MCF 10A (cell line): Measurements from ENCODE around the gene ISG20L2. TPM values are rescaled to one million over a fixed set of nuclear protein-coding genes. Genes with fewer than 3 reads are reported as not detected.

Experiments
- BruUV-seq: library from RNA; stranded (reverse); fragments of 400-500 nt; replicated peaks from 2 replicates; lab custom pipeline; 2021; lab: Mats Ljungman, UMichigan
- CTCF ChIA-PET: fragments of 300-600 bp; sonication (Branson Sonifier 250); formaldehyde crosslinking; extraction: SDS; loops from one replicate; lab custom pipeline; 2021; ENCODE audit warnings: antibody characterized with exemption, inconsistent platforms; lab: Yijun Ruan, JAX
- POLR2A ChIA-PET: fragments of 300-600, 350-650 bp; sonication (Branson Sonifier 250); formaldehyde crosslinking; extraction: SDS; loops from one replicate; lab custom pipeline; 2020; ENCODE audit warnings: antibody characterized with exemption, inconsistent platforms; lab: Yijun Ruan, JAX
- DNase-seq: peaks from one replicate; pipeline ENCODE4 v3.0.0-alpha.2; 2018; ENCODE audit not compliant: unreplicated experiment
- H3K27ac Mint-ChIP-seq: one replicate; pipeline ENCODE4 v1.8.0; 2022; ENCODE audit warnings: mild to moderate bottlenecking, low read depth, mixed read lengths; ENCODE audit not compliant: unreplicated experiment
- H3K27me3 Mint-ChIP-seq: one replicate; pipeline ENCODE4 v1.8.0; 2022; ENCODE audit warnings: mixed read lengths; ENCODE audit not compliant: insufficient read depth, unreplicated experiment
- H3K36me3 Mint-ChIP-seq: one replicate; pipeline ENCODE4 v1.8.0; 2022; ENCODE audit warnings: mild to moderate bottlenecking, moderate library complexity, mixed read lengths; ENCODE audit not compliant: insufficient read depth, unreplicated experiment
- H3K4me1 Mint-ChIP-seq: one replicate; pipeline ENCODE4 v1.8.0; 2022; ENCODE audit warnings: mixed read lengths; ENCODE audit not compliant: insufficient read depth, unreplicated experiment
- H3K4me3 Mint-ChIP-seq: one replicate; pipeline ENCODE4 v1.8.0; 2022; ENCODE audit warnings: mild to moderate bottlenecking, moderate library complexity, mixed read lengths; ENCODE audit not compliant: unreplicated experiment
- H3K9me3 Mint-ChIP-seq: one replicate; pipeline ENCODE4 v1.8.0; 2022; ENCODE audit warnings: mixed read lengths; ENCODE audit not compliant: unreplicated experiment
- intact Hi-C: fragments of 100-400 bp; cut with micrococcal nuclease; formaldehyde crosslinking; loops from 2 replicates; pipeline ENCODE4 v1.14.1; 2022
- total RNA-seq: library from RNA; stranded (reverse); gene quantifications from 2 replicates; pipeline ENCODE4 v1.2.3, GENCODE V29; 2022
- TF ChIP-seq, protein P1 (sequence below): fragments of 200-600 bp; IDR thresholded peaks from one replicate; pipeline ENCODE4 v1.8.0; 2022; ENCODE audit warnings: antibody characterized with exemption, mild to moderate bottlenecking; ENCODE audit not compliant: unreplicated experiment

The ISG20L2 gene
- total RNA-seq, 1 experiment from 2014 or later: 57.5 TPM

- peak; percentile 95 for DNase-seq
- TF ChIP-seq, protein P1, sequence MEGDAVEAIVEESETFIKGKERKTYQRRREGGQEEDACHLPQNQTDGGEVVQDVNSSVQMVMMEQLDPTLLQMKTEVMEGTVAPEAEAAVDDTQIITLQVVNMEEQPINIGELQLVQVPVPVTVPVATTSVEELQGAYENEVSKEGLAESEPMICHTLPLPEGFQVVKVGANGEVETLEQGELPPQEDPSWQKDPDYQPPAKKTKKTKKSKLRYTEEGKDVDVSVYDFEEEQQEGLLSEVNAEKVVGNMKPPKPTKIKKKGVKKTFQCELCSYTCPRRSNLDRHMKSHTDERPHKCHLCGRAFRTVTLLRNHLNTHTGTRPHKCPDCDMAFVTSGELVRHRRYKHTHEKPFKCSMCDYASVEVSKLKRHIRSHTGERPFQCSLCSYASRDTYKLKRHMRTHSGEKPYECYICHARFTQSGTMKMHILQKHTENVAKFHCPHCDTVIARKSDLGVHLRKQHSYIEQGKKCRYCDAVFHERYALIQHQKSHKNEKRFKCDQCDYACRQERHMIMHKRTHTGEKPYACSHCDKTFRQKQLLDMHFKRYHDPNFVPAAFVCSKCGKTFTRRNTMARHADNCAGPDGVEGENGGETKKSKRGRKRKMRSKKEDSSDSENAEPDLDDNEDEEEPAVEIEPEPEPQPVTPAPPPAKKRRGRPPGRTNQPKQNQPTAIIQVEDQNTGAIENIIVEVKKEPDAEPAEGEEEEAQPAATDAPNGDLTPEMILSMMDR: no peak
- ChIA-PET POLR2A (interaction anchor here (0.9 to 10.7 kb wide), 8 partner anchors 8 to 625 kb away, joined by 4 to 375 read pairs (median 124); partner anchors contain the start of genes ISG20L2, METTL25B, MRPL24 and PRCC), CTCF (interaction anchor here (1.8 to 10.3 kb wide), 3 partner anchors 21 to 60 kb away, joined by 11 to 136 read pairs (median 23); partner anchors contain the start of genes ISG20L2 and METTL25B)
- no peaks in the 10 kb centered on the region for H3K27me3 Mint-ChIP-seq
- H3K9me3 Mint-ChIP-seq: no peaks in the 10 kb centered on the region
- peaks cover 58% of the 10 kb centered on the region for H3K4me1 Mint-ChIP-seq
- intact Hi-C loops: loop anchor here (10.0 kb wide), 1 partner anchor 244 kb away; the partner anchor contains the start of gene MEF2D
- H3K36me3 Mint-ChIP-seq: peaks cover 41% of the 10 kb centered on the region
- H3K27ac Mint-ChIP-seq: peak overlapping the region; percentile 99
- BruUV-seq: TSS peak; percentile 30
- H3K4me3 Mint-ChIP-seq: peak overlapping the region; percentile 79
Observed at GRCh38 chr1:156748670-156749418, 20.3 kb upstream of the ISG20L2 start.

- H3K4me1 Mint-ChIP-seq: peaks cover 61% of the 10 kb centered on the region
- intact Hi-C loops: loop anchor here (10.0 kb wide), 1 partner anchor 243 kb away; the partner anchor contains the start of gene MEF2D
- H3K9me3 Mint-ChIP-seq: no peaks in the 10 kb centered on the region
- H3K36me3 Mint-ChIP-seq: peaks cover 49% of the 10 kb centered on the region
- TF ChIP-seq, protein P1: no peak
- peak; percentile 61 for DNase-seq
- BruUV-seq: TSS peak; percentile 31
- POLR2A ChIA-PET: interaction anchor here (0.8 to 10.4 kb wide), 10 partner anchors 9 to 624 kb away, joined by 3 to 375 read pairs (median 4); partner anchors contain the start of genes ISG20L2, MEF2D, METTL25B and PRCC
- peak overlapping the region; percentile 99 for H3K27ac Mint-ChIP-seq
- no peaks in the 10 kb centered on the region for H3K27me3 Mint-ChIP-seq
- CTCF ChIA-PET: interaction anchor here (0.6 to 10.3 kb wide), 9 partner anchors 8 to 387 kb away, joined by 3 to 136 read pairs (median 5); partner anchors contain the start of genes ISG20L2 and METTL25B
- peak overlapping the region; percentile 79 for H3K4me3 Mint-ChIP-seq
Observed at GRCh38 chr1:156747742-156748669, 19.4 kb upstream of the ISG20L2 start.

DNA sequence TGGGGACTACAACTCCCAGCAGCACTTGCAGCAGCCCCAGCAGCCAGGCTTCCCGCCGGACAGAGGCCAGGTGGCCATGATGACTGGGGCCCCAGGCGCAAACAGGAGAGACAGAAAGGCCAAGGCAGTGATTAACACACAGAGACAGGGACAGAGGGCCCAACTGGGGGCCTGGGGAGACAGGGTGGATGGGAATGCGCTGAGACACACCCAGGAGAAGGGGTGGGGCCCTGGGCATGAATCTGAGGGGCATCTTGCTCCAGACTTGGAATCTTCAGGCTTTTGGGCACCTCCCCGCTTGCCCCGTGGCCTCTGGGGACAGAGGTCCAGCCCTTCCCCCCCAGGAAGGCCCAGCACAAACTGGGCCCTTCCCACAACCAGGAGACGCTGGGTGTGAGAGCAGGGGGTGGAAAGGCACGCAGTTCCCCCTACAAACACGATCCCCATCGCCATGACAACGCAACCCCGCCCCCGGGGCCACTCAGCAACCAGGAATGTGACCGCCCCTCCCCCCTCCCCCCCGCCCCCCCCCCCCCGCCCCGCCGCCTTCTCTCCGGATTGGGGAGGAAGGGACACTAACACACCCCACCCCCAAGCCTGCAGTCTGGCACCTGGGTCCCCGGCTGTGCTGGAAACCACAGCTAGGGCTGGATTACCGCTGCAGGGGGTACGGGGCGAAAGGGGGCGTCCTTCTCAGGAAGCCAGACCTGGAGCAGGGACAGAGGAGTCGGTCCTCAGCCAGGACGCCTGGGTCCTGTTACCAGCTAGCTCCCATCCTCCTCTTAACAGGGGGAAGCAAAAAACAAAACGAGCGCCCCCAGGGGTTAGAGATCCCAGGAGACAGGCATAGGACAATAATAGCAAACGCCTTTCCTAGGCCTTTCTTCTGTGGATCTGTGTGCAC lies 18.4 kb upstream of the ISG20L2 start:
- intact Hi-C loops: loop anchor here (1.0 to 10.0 kb wide), 2 partner anchors 20 to 242 kb away; partner anchors contain the start of genes MEF2D and PRCC
- Mint-ChIP-seq H3K9me3 (no peaks in the 10 kb centered on the region), H3K27ac (peak overlapping the region; percentile 99), H3K4me1 (peaks cover 60% of the 10 kb centered on the region), H3K36me3 (peaks cover 59% of the 10 kb centered on the region), H3K4me3 (peak overlapping the region; percentile 79), H3K27me3 (no peaks in the 10 kb centered on the region)
- TF ChIP-seq, protein P1: no peak
- ChIA-PET CTCF (interaction anchor here (0.5 to 10.3 kb wide), 14 partner anchors 9 to 386 kb away, joined by 3 to 136 read pairs (median 4); partner anchors contain the start of genes ISG20L2 and METTL25B), POLR2A (interaction anchor here (0.7 to 10.4 kb wide), 9 partner anchors 8 to 246 kb away, joined by 3 to 375 read pairs (median 4); partner anchors contain the start of genes GPATCH4, ISG20L2, MEF2D and METTL25B)
- DNase-seq: peak; percentile 93
- no TSS peak for BruUV-seq
